Measurements from ENCODE around the gene IGF2BP1.

IGF2BP1 gene

GRCh38 chr17:49104511-49105074, 107.4 kb downstream of the IGF2BP1 start:
- no peak for DNase-seq
